Upper lobe of right lung (tissue), 1 donor: ENCODE results near the gene ID2. TPM values are rescaled to one million over a fixed set of nuclear protein-coding genes. Genes with fewer than 3 reads are reported as not detected.

Experiments used
- ATAC-seq: fragments of 200-7000 bp; cut with Tn5 transposase; one replicate; pipeline ENCODE4 v1.9.1; 2020; ENCODE audit warnings: mild to moderate bottlenecking, moderate library complexity
- DNase-seq: peaks from one replicate; pipeline ENCODE4 v3.0.0-alpha.2; 2020
- H3K27ac ChIP-seq: fragments of 200-600 bp; one replicate; pipeline ENCODE4 v1.8.0; 2022
- H3K27me3 ChIP-seq: fragments of 200-600 bp; one replicate; pipeline ENCODE4 v1.8.0; 2022; ENCODE audit warnings: mild to moderate bottlenecking
- H3K36me3 ChIP-seq: fragments of 200-600 bp; one replicate; pipeline ENCODE4 v1.8.0; 2022
- H3K4me1 ChIP-seq: fragments of 200-600 bp; one replicate; pipeline ENCODE4 v1.8.0; 2022
- H3K4me3 ChIP-seq: fragments of 200-600 bp; one replicate; pipeline ENCODE4 v1.8.0; 2022; ENCODE audit warnings: mild to moderate bottlenecking
- H3K9me3 ChIP-seq: fragments of 200-600 bp; one replicate; pipeline ENCODE4 v1.8.0; 2022
- CTCF ChIP-seq: fragments of 200-600 bp; IDR thresholded peaks from one replicate; pipeline ENCODE4 v1.8.0; 2022; ENCODE audit warnings: antibody characterized with exemption
- intact Hi-C: fragments of 100-400 bp; cut with DNase I; formaldehyde crosslinking; loops from one replicate; pipeline ENCODE4 v1.11.0; 2022
- total RNA-seq: library from RNA; stranded (reverse); fragmentation: NEBNext Ultra II Directional; extraction: Animal tissue kit (Norgen Biotek cat#: 25700); gene quantifications from one replicate; pipeline ENCODE4 v1.2.1, GENCODE V29; 2021
- donor health status: DM: no; HTN: yes; CAD: no; lungs with severe emphysema.

ID2 gene
- total RNA-seq, 1 donor from 2014 or later: 99.5 TPM

GRCh38 chr2:8636041-8636491 is 45.8 kb upstream of the ID2 start:
- Histone ChIP-seq H3K36me3 (no peaks in the 10 kb centered on the region), H3K27ac (no peak overlapping the region), H3K4me3 (no peak overlapping the region), H3K27me3 (no peaks in the 10 kb centered on the region), H3K4me1 (no peaks in the 10 kb centered on the region), H3K9me3 (no peaks in the 10 kb centered on the region)
- ATAC-seq (no peak), DNase-seq (no peak)
- intact Hi-C loops: no loop called here
- TF ChIP-seq CTCF: no peak

GRCh38 chr2:8636721-8637636 is 44.9 kb upstream of the ID2 start:
- H3K4me3 ChIP-seq: no peak overlapping the region
- no peaks in the 10 kb centered on the region for H3K9me3 ChIP-seq
- H3K4me1 ChIP-seq: no peaks in the 10 kb centered on the region
- no peaks in the 10 kb centered on the region for H3K27me3 ChIP-seq
- H3K36me3 ChIP-seq: no peaks in the 10 kb centered on the region
- TF ChIP-seq CTCF: no peak
- ATAC-seq (peak; percentile 46), DNase-seq (peak; percentile 58)
- intact Hi-C loops: no loop called here
- H3K27ac ChIP-seq: peak overlapping the region; percentile 8

DNA sequence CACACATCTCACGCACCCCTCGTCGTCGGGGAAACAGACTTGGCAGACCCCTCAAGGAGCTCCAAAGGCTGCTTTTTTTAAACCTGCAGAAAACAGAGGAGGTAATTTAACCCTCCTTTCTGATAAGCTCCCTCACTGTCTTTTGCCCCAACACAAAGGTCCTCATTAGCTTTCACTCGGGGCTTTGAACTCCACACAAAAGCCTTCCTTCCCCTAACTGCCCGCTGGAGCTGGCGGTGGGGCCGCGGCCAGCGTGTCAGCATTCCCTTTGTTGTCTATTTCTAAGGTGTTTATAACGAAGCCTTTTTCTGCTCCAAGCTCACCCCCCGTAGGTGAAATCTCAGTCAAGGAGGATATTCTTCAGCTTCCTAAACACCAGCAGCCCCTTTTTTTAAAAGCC is 43.5 kb upstream of the ID2 start:
- no peaks in the 10 kb centered on the region for H3K27me3 ChIP-seq
- intact Hi-C loops: no loop called here
- H3K4me1 ChIP-seq: no peaks in the 10 kb centered on the region
- no peaks in the 10 kb centered on the region for H3K9me3 ChIP-seq
- DNase-seq: no peak
- no peak overlapping the region for H3K27ac ChIP-seq
- no peaks in the 10 kb centered on the region for H3K36me3 ChIP-seq
- H3K4me3 ChIP-seq: no peak overlapping the region
- TF ChIP-seq CTCF: no peak
- no peak for ATAC-seq

GRCh38 chr2:8639122-8639635 is 42.7 kb upstream of the ID2 start:
- no peak for ATAC-seq
- no peak overlapping the region for H3K27ac ChIP-seq
- intact Hi-C loops: no loop called here
- peaks cover 2% of the 10 kb centered on the region for H3K4me1 ChIP-seq
- H3K36me3 ChIP-seq: no peaks in the 10 kb centered on the region
- H3K4me3 ChIP-seq: no peak overlapping the region
- TF ChIP-seq CTCF: no peak
- H3K9me3 ChIP-seq: no peaks in the 10 kb centered on the region
- H3K27me3 ChIP-seq: no peaks in the 10 kb centered on the region
- DNase-seq: no peak

GRCh38 chr2:8640498-8640897 is 41.4 kb upstream of the ID2 start:
- no peak overlapping the region for H3K4me3 ChIP-seq
- no peaks in the 10 kb centered on the region for H3K9me3 ChIP-seq
- TF ChIP-seq CTCF: no peak
- no peaks in the 10 kb centered on the region for H3K27me3 ChIP-seq
- intact Hi-C loops: no loop called here
- DNase-seq: no peak
- no peaks in the 10 kb centered on the region for H3K36me3 ChIP-seq
- no peak for ATAC-seq
- H3K27ac ChIP-seq: no peak overlapping the region
- H3K4me1 ChIP-seq: peaks cover 9% of the 10 kb centered on the region
